DOHH2 (cell line): ENCODE results near the gene CPNE2.

Experiments used
- CTCF ChIP-seq: fragments of 200-600 bp; sonication (generic); IDR thresholded peaks from one replicate; pipeline ENCODE4 v1.5.1; 2014; ENCODE audit warnings: antibody characterized with exemption, mild to moderate bottlenecking, low read depth, low read length; ENCODE audit not compliant: poor library complexity, severe bottlenecking
- EZH2phosphoT487 ChIP-seq: fragments of 200-600 bp; sonication (generic); IDR thresholded peaks from 2 replicates; pipeline ENCODE4 v1.6.1; 2017; ENCODE audit warnings: borderline replicate concordance, mild to moderate bottlenecking, antibody characterized with exemption, low read length, moderate library complexity, mixed read lengths

DNA sequence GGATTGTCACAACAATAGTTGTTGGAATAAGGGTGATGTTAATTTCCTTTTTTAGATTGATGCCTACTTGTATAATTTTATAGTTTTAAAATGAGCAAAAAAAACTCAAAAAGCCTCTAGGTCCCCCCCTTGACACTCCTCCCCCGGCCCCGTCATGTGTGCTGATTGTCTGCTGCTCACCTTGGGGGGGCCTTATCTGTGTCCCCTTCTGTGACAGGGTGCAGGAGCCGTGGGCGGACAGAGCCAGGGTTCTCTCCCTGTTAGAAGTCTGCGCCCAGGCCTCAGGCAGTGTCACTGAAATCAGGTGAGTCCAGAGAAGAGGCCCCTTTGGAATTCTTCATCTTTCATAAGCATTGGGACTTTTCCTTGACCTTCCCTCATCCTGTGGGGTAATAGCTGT is 27.4 kb upstream of the CPNE2 start:
- TF ChIP-seq CTCF (no peak), EZH2phosphoT487 (no peak)
